Liver (tissue), 3 donors: ENCODE results near the gene NECAB2.

Source experiments
- CTCF ChIP-seq: fragments of 150-350 bp; IDR thresholded peaks from 2 replicates; pipeline ENCODE4 v1.5.1; 2017; ENCODE audit warnings: improper control_type of control experiment, low read depth, low read length; ENCODE audit not compliant: missing input control
- GABPA ChIP-seq, 2 donors: IDR thresholded peaks in 1 of 2; conservative IDR thresholded peaks in 1 of 2; 2 replicates each; pipeline ENCODE4 v1.6.1; 2016; ENCODE audit warnings: antibody characterized with exemption in 2 of 2, mild to moderate bottlenecking in 1 of 2, moderate library complexity in 1 of 2
- RAD21 ChIP-seq, 2 donors: IDR thresholded peaks; 2 replicates each; pipeline ENCODE4 v1.6.1; 2016; ENCODE audit warnings: antibody characterized with exemption in 2 of 2, mild to moderate bottlenecking in 2 of 2
- ZBTB33 ChIP-seq: IDR thresholded peaks from 2 replicates; pipeline ENCODE4 v1.6.1; 2016; ENCODE audit warnings: antibody characterized with exemption
- donor health status: healthy.
- donor health status: healthy.

GRCh38 chr16:83928341-83929055, 39.5 kb upstream of the NECAB2 start:
- TF ChIP-seq RAD21 (IDR thresholded peaks at IDR 0.05): peak in 1 of 2 donors; percentile 22
- TF ChIP-seq CTCF: no peak
- TF ChIP-seq ZBTB33: no peak
- no peak for TF ChIP-seq GABPA (IDR thresholded peaks at IDR 0.05 in 1 of 2, conservative IDR thresholded peaks at IDR 0.05 in 1 of 2)
